Lung (tissue), 12 donors: Measurements from ENCODE around the gene FAAP24. TPM values are rescaled to one million over a fixed set of nuclear protein-coding genes. Genes with fewer than 3 reads are reported as not detected.
"Not testable (repeated sequence)": the region's sequence is repeated elsewhere in the genome, so short reads cannot be mapped to it uniquely, and the experiment has no call there.

Experiments used
- ATAC-seq: fragments of 200-7000 bp; cut with Tn5 transposase; one replicate; pipeline ENCODE4 v1.9.1; 2020; ENCODE audit warnings: moderate number of reproducible peaks; ENCODE audit not compliant: insufficient read depth, low FRiP score
- DNase-seq, 3 donors: peaks; one replicate each; pipeline ENCODE4 v3.0.0-alpha.2; 2013 to 2017
- H3K27ac ChIP-seq, 2 donors: one replicate each; pipeline ENCODE4 v1.5.1; 2013; ENCODE audit warnings: mild to moderate bottlenecking in 2 of 2, moderate library complexity in 2 of 2, control low read depth in 1 of 2, inconsistent platforms in 1 of 2, low read depth in 1 of 2, low read length in 1 of 2
- H3K27me3 ChIP-seq, 3 donors: one replicate each; pipeline ENCODE4 v1.5.1; 2013; ENCODE audit warnings: low read length in 2 of 3; ENCODE audit not compliant: control insufficient read depth in 3 of 3, insufficient read depth in 3 of 3
- H3K36me3 ChIP-seq, 4 donors: one replicate each; pipeline ENCODE4 v1.5.1; 2013; ENCODE audit warnings: low read length in 4 of 4, mild to moderate bottlenecking in 1 of 4, moderate library complexity in 1 of 4; ENCODE audit not compliant: control insufficient read depth in 4 of 4, insufficient read depth in 4 of 4
- H3K4me1 ChIP-seq, 5 donors: one replicate each; pipeline ENCODE4 v1.5.1; 2013; ENCODE audit warnings: low read length in 5 of 5, mild to moderate bottlenecking in 2 of 5, moderate library complexity in 1 of 5; ENCODE audit not compliant: control insufficient read depth in 5 of 5, insufficient read depth in 5 of 5
- H3K4me3 ChIP-seq: one replicate; pipeline ENCODE4 v1.5.1; 2013; ENCODE audit warnings: mild to moderate bottlenecking, control low read depth, moderate library complexity
- H3K9ac ChIP-seq, 2 donors: one replicate each; pipeline ENCODE4 v1.5.1; 2013; ENCODE audit warnings: low read length in 2 of 2, control low read depth in 1 of 2; ENCODE audit not compliant: insufficient read depth in 1 of 2
- H3K9me3 ChIP-seq, 4 donors: one replicate each; pipeline ENCODE4 v1.5.1; 2013; ENCODE audit warnings: low read length in 3 of 4, mild to moderate bottlenecking in 1 of 4, moderate library complexity in 1 of 4; ENCODE audit not compliant: control insufficient read depth in 4 of 4, insufficient read depth in 3 of 4
- CTCF ChIP-seq: IDR thresholded peaks from 2 replicates; pipeline ENCODE4 v1.5.1; 2012; ENCODE audit warnings: mild to moderate bottlenecking; ENCODE audit errors: control extremely low read depth, extremely low read depth
- WGBS, 2 donors: extraction: QIAGEN DNeasy Blood & Tissue Kit; methylation state at CpG; one replicate each; pipeline ENCODE4 v1.1.7; 2013; 5-methylcytosine and 5-hydroxymethylcytosine counted together
- polyA plus RNA-seq, 2 donors: library from polyadenylated mRNA; stranded (reverse); fragments of 200-250 nt; gene quantifications; one replicate each; pipeline ENCODE4 v1.2.1, GENCODE V29; 2013
- total RNA-seq, 2 donors: library from RNA; depleted of rRNA in 1 of 2; stranded (reverse); fragments of >200 nt in 1 of 2; gene quantifications; one replicate each; pipeline ENCODE4 v1.2.1, GENCODE V29; 2014 to 2021
- donor health status: control.
- donor health status: control.
- donor health status: Bipolar disorder and iron deficiency.
- donor health status: healthy.
- donor health status: DM: yes; HTN: yes; CAD: no.

FAAP24 gene
- total and polyA plus RNA-seq, 4 donors = 0.59 to 2.3 (median 1.5) TPM

GRCh38 chr19:32988254-32988653 is 16.2 kb downstream of the FAAP24 start:
- H3K36me3 ChIP-seq, ATAC-seq, H3K4me3 ChIP-seq, H3K27me3 ChIP-seq, DNase-seq, H3K27ac ChIP-seq, H3K9me3 ChIP-seq, H3K4me1 ChIP-seq, H3K9ac ChIP-seq: not testable (repeated sequence)
- 88 to 89% methylated on average over 5 of the region's 5 CpGs for WGBS, 2 donors

GRCh38 chr19:32988724-32989123 is 16.7 kb downstream of the FAAP24 start:
- peaks cover 0 to 3% (median 0%) of the 10 kb centered on the region in 4 donors for H3K36me3 ChIP-seq
- DNase-seq (no peak), ATAC-seq (no peak)
- WGBS, 2 donors = 65 to 82% methylated on average over 5 of the region's 5 CpGs
- no peaks in the 10 kb centered on the region for H3K4me1 ChIP-seq
- no peaks in the 10 kb centered on the region for H3K27me3 ChIP-seq
- H3K9ac ChIP-seq = no peak overlapping the region
- H3K27ac ChIP-seq = no peak overlapping the region
- H3K9me3 ChIP-seq = peaks cover 0 to 1% (median 0%) of the 10 kb centered on the region in 4 donors
- TF ChIP-seq CTCF = no peak
- no peak overlapping the region for H3K4me3 ChIP-seq

GRCh38 chr19:32995966-32996365 is 23.9 kb downstream of the FAAP24 start:
- not testable (repeated sequence) for H3K9ac ChIP-seq, ATAC-seq, DNase-seq, H3K36me3 ChIP-seq, H3K4me3 ChIP-seq, H3K27ac ChIP-seq, H3K27me3 ChIP-seq, H3K4me1 ChIP-seq, H3K9me3 ChIP-seq
- WGBS, 2 donors = 91 to 92% methylated on average over 17 of the region's 17 CpGs

- not testable (repeated sequence) for ATAC-seq, H3K36me3 ChIP-seq, H3K4me1 ChIP-seq, DNase-seq, H3K27ac ChIP-seq, H3K9ac ChIP-seq, H3K9me3 ChIP-seq, H3K27me3 ChIP-seq, H3K4me3 ChIP-seq
- WGBS, 2 donors = 66 to 74% methylated on average over 7 of the region's 7 CpGs
These were observed 25.0 kb downstream of the FAAP24 start for GRCh38 chr19:32997061-32997464.

GRCh38 chr19:32997716-32998355 is 25.8 kb downstream of the FAAP24 start:
- WGBS, 2 donors = 86 to 94% methylated on average over 14 of the region's 14 CpGs
- Histone ChIP-seq H3K36me3 (peaks cover 0 to 2% (median 0%) of the 10 kb centered on the region in 4 donors), H3K9me3 (peaks cover 0 to 2% (median 0%) of the 10 kb centered on the region in 4 donors), H3K27ac (no peak overlapping the region), H3K4me3 (no peak overlapping the region), H3K4me1 (no peaks in the 10 kb centered on the region), H3K9ac (no peak overlapping the region), H3K27me3 (no peaks in the 10 kb centered on the region)
- no peak for DNase-seq
- no peak for ATAC-seq
- TF ChIP-seq CTCF = no peak
